K562 (cell line): ENCODE data around the gene ACTG2. TPM values are rescaled to one million over a fixed set of nuclear protein-coding genes. Genes with fewer than 3 reads are reported as not detected.

Experiments
- CBX3 ChIP-seq, 2 experiments: IDR thresholded peaks; 1 replicate in 1 of 2; 2 replicates in 1 of 2; pipeline ENCODE4 v1.6.1; 2012; ENCODE audit warnings: inconsistent platforms in 2 of 2, low read length in 2 of 2, borderline replicate concordance in 1 of 2, control low read depth in 1 of 2
- FOSL1 ChIP-seq: fragments of 200-800 bp; sonication (Bioruptor generic); conservative IDR thresholded peaks from 2 replicates; pipeline ENCODE4 v1.6.1; 2016; ENCODE audit warnings: missing genetic modification characterization, missing compliant biosample characterization
- GATA2 ChIP-seq: sonication (generic); formaldehyde crosslinking; IDR thresholded peaks from 2 replicates; pipeline ENCODE4 v1.4.0; 2020; ENCODE audit warnings: mild to moderate bottlenecking, missing genetic modification reagents
- HDAC6 ChIP-seq: IDR thresholded peaks from 2 replicates; pipeline ENCODE4 v1.6.1; 2012; ENCODE audit warnings: low read depth, mild to moderate bottlenecking, control low read depth, inconsistent platforms, low read length, moderate library complexity
- MIER1 ChIP-seq: fragments of 450-650 bp; IDR thresholded peaks from 2 replicates; pipeline ENCODE4 v1.6.1; 2016; ENCODE audit warnings: antibody characterized with exemption, mild to moderate bottlenecking, low read depth
- NFE2 ChIP-seq: IDR thresholded peaks from 2 replicates; pipeline ENCODE4 v1.6.1; 2014; ENCODE audit warnings: antibody characterized with exemption, low read depth
- NFIX ChIP-seq: fragments of 250-450 bp; sonication (Bioruptor Pico); IDR thresholded peaks from 2 replicates; pipeline ENCODE4 v1.4.0; 2020; ENCODE audit warnings: low read depth, mild to moderate bottlenecking, moderate library complexity
- POLR3A ChIP-seq: IDR thresholded peaks from 2 replicates; pipeline ENCODE4 v1.6.1; 2011; ENCODE audit warnings: borderline replicate concordance, mild to moderate bottlenecking, moderate library complexity; ENCODE audit not compliant: insufficient read length, insufficient read depth; ENCODE audit errors: extremely low read depth
- THRAP3 ChIP-seq: fragments of 450-650 bp; IDR thresholded peaks from 2 replicates; pipeline ENCODE4 v1.6.1; 2016; ENCODE audit warnings: mild to moderate bottlenecking, inconsistent platforms, borderline replicate concordance
- TRIM28 ChIP-seq: fragments of 450-650 bp; IDR thresholded peaks from 2 replicates; pipeline ENCODE4 v1.6.1; 2017
- ZNF140 ChIP-seq: fragments of 250-450 bp; sonication (Bioruptor Pico); IDR thresholded peaks from 2 replicates; pipeline ENCODE4 v1.8.0; 2021; ENCODE audit warnings: moderate library complexity, mild to moderate bottlenecking, inconsistent platforms
- ZNF586 ChIP-seq: fragments of 450-650 bp; formaldehyde crosslinking; conservative IDR thresholded peaks from 2 replicates; pipeline ENCODE4 v1.4.0; 2020; ENCODE audit warnings: mild to moderate bottlenecking, moderate library complexity
- ZNF785 ChIP-seq: fragments of 250-450 bp; sonication (Bioruptor Pico); IDR thresholded peaks from 2 replicates; pipeline ENCODE4 v1.4.0; 2020; ENCODE audit warnings: mild to moderate bottlenecking
- polyA plus RNA-seq, 8 experiments: library from polyadenylated mRNA; depleted of rRNA in 4 of 8; stranded (reverse) in 5 of 8; unstranded in 3 of 8; fragments of >200 nt; fragmentation: Nextera tagmentation in 2 of 8; fragmentation: Illumina TruSeq in 1 of 8; extraction: Ambion mirVana in 2 of 8; extraction: Trizol in 1 of 8; gene quantifications; 2 replicates each; pipeline versions ENCODE4 v1.2.1 to v1.2.3, GENCODE V29; 2011 to 2014; ENCODE audit warnings: inconsistent platforms in 1 of 8, missing spikeins in 1 of 8
- total RNA-seq, 7 experiments: library from RNA; depleted of rRNA in 6 of 7; stranded (reverse); fragments of >200 nt in 6 of 7; fragmentation: Illumina TruSeq in 2 of 7; extraction: Trizol in 2 of 7; gene quantifications; 2 replicates each; pipeline versions ENCODE4 v1.2.1 to v1.2.3, GENCODE V29; 2011 to 2021; ENCODE audit warnings: low replicate concordance in 1 of 7
- TF ChIP-seq, protein P1 (sequence below): fragments of 250-450 bp; sonication (Bioruptor Pico); IDR thresholded peaks from 2 replicates; pipeline ENCODE4 v1.4.0; 2020; ENCODE audit warnings: mild to moderate bottlenecking, moderate library complexity
- TF ChIP-seq, protein P2 (sequence below), 2 experiments: fragments of 450-650 bp in 1 of 2; IDR thresholded peaks; 2 replicates each; pipeline ENCODE4 v1.6.1; 2011 to 2017; ENCODE audit warnings: low read depth in 2 of 2, antibody characterized with exemption in 1 of 2, borderline replicate concordance in 1 of 2, low read length in 1 of 2, mild to moderate bottlenecking in 1 of 2, mixed read lengths in 1 of 2; ENCODE audit not compliant: control insufficient read depth in 1 of 2
- TF ChIP-seq, protein P3 (sequence below): fragments of 450-650 bp; IDR thresholded peaks from 2 replicates; pipeline ENCODE4 v1.6.1; 2018; ENCODE audit not compliant: partially characterized antibody

Gene ACTG2
- total and polyA plus RNA-seq, 9 of the 15 experiments (the other 6 are each of a cell fraction or from before 2014, with no cell fraction given) = 0.06 to 0.60 TPM; not detected in 7

DNA sequence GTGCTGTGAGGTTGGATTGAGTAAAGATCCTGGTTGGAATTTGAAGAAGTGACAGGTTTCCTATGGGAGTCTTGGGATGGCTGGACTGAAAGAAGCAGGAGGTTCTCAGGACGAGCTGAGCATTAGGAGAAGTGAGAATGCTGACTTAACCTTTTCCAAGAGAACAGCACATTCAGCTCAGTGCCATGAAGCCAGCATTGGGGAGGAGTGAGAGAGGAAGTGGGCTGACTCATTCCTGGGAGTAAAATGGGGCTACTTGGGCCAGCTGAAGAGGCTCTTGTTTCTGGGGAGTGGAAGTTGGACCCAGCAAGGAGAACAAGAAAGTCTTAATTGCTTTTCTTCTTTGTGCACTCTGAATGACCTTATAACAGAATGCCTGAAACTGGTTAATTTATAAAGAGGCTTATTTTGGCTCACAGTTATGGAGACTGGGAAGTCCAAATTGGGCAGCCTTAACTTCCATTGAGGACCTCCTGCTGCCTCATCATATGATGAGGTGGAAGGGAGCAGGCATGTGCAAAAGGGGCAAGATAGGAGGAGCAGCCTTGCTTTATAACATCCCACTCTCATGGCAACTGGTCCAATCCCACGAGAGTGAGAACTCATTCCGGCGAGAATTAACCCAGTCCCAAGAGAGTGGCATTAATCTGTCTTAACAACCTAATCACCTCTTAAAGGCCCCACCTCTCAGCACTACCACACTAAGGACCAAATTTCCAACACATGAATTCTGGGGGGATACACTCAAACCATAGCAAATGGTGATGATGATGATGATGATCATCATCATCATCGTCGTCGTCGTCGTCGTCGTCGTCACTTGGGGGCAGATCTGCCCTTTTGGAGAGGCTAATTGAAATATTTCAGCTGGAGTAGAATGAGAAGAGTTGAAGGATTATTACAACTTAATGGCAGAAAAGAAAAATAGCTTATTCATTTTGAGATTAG lies 60.0 kb downstream of the ACTG2 start (continued):
- TF ChIP-seq, protein P1, sequence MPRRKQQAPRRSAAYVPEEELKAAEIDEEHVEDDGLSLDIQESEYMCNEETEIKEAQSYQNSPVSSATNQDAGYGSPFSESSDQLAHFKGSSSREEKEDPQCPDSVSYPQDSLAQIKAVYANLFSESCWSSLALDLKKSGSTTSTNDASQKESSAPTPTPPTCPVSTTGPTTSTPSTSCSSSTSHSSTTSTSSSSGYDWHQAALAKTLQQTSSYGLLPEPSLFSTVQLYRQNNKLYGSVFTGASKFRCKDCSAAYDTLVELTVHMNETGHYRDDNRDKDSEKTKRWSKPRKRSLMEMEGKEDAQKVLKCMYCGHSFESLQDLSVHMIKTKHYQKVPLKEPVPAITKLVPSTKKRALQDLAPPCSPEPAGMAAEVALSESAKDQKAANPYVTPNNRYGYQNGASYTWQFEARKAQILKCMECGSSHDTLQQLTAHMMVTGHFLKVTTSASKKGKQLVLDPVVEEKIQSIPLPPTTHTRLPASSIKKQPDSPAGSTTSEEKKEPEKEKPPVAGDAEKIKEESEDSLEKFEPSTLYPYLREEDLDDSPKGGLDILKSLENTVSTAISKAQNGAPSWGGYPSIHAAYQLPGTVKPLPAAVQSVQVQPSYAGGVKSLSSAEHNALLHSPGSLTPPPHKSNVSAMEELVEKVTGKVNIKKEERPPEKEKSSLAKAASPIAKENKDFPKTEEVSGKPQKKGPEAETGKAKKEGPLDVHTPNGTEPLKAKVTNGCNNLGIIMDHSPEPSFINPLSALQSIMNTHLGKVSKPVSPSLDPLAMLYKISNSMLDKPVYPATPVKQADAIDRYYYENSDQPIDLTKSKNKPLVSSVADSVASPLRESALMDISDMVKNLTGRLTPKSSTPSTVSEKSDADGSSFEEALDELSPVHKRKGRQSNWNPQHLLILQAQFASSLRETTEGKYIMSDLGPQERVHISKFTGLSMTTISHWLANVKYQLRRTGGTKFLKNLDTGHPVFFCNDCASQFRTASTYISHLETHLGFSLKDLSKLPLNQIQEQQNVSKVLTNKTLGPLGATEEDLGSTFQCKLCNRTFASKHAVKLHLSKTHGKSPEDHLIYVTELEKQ (CRISPR knock-in tag) = no peak
- no peak for TF ChIP-seq HDAC6
- TF ChIP-seq TRIM28 = no peak
- TF ChIP-seq ZNF785 (CRISPR knock-in tag) = no peak
- no peak for TF ChIP-seq GATA2 (CRISPR knock-in tag)
- TF ChIP-seq NFIX (CRISPR knock-in tag) = no peak
- no peak for TF ChIP-seq MIER1
- TF ChIP-seq ZNF586 = no peak
- peak; percentile 38; the same call in 1 of the 2 replicates for TF ChIP-seq FOSL1
- no peak for TF ChIP-seq THRAP3
- TF ChIP-seq ZNF140 (CRISPR knock-in tag) = no peak
- TF ChIP-seq, protein P2, sequence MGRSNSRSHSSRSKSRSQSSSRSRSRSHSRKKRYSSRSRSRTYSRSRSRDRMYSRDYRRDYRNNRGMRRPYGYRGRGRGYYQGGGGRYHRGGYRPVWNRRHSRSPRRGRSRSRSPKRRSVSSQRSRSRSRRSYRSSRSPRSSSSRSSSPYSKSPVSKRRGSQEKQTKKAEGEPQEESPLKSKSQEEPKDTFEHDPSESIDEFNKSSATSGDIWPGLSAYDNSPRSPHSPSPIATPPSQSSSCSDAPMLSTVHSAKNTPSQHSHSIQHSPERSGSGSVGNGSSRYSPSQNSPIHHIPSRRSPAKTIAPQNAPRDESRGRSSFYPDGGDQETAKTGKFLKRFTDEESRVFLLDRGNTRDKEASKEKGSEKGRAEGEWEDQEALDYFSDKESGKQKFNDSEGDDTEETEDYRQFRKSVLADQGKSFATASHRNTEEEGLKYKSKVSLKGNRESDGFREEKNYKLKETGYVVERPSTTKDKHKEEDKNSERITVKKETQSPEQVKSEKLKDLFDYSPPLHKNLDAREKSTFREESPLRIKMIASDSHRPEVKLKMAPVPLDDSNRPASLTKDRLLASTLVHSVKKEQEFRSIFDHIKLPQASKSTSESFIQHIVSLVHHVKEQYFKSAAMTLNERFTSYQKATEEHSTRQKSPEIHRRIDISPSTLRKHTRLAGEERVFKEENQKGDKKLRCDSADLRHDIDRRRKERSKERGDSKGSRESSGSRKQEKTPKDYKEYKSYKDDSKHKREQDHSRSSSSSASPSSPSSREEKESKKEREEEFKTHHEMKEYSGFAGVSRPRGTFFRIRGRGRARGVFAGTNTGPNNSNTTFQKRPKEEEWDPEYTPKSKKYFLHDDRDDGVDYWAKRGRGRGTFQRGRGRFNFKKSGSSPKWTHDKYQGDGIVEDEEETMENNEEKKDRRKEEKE (IDR thresholded peaks at IDR 0.05; ENCODE audit: borderline replicate concordance in 1 of 2, control insufficient read depth in 1 of 2, low read depth in 2 of 2, low read length in 1 of 2) = no peak
- TF ChIP-seq CBX3 (IDR thresholded peaks at IDR 0.05; ENCODE audit: borderline replicate concordance in 1 of 2, low read length in 2 of 2) = no peak
- TF ChIP-seq, protein P3, sequence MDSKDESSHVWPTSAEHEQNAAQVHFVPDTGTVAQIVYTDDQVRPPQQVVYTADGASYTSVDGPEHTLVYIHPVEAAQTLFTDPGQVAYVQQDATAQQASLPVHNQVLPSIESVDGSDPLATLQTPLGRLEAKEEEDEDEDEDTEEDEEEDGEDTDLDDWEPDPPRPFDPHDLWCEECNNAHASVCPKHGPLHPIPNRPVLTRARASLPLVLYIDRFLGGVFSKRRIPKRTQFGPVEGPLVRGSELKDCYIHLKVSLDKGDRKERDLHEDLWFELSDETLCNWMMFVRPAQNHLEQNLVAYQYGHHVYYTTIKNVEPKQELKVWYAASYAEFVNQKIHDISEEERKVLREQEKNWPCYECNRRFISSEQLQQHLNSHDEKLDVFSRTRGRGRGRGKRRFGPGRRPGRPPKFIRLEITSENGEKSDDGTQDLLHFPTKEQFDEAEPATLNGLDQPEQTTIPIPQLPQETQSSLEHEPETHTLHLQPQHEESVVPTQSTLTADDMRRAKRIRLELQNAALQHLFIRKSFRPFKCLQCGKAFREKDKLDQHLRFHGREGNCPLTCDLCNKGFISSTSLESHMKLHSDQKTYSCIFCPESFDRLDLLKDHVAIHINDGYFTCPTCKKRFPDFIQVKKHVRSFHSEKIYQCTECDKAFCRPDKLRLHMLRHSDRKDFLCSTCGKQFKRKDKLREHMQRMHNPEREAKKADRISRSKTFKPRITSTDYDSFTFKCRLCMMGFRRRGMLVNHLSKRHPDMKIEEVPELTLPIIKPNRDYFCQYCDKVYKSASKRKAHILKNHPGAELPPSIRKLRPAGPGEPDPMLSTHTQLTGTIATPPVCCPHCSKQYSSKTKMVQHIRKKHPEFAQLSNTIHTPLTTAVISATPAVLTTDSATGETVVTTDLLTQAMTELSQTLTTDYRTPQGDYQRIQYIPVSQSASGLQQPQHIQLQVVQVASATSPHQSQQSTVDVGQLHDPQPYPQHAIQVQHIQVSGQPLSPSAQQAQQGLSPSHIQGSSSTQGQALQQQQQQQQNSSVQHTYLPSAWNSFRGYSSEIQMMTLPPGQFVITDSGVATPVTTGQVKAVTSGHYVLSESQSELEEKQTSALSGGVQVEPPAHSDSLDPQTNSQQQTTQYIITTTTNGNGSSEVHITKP = peak; percentile 44
- TF ChIP-seq POLR3A = no peak
- no peak for TF ChIP-seq NFE2
